HG02973 (cell line): ENCODE data around the gene PPP1CC.
"Not testable (repeated sequence)": the region's sequence is repeated elsewhere in the genome, so short reads cannot be mapped to it uniquely, and the experiment has no call there.

Source experiments
- ATAC-seq: cut with Tn5 transposase; IDR thresholded peaks from one replicate; pipeline ENCODE4 v1.9.1; 2021; ENCODE audit warnings: moderate library complexity; ENCODE audit not compliant: unreplicated experiment

The PPP1CC gene

GRCh38 chr12:110742718-110743570 lies at the start of gene PPP1CC:
TSS of gene PPP1CC (minus strand) at chr12:110742891. CDS start at chr12:110742707, 184 bp downstream.
- ATAC-seq: peak; percentile 61

- ATAC-seq: no peak
Observed at GRCh38 chr12:110791589-110791988, 48.9 kb upstream of the PPP1CC start.

DNA sequence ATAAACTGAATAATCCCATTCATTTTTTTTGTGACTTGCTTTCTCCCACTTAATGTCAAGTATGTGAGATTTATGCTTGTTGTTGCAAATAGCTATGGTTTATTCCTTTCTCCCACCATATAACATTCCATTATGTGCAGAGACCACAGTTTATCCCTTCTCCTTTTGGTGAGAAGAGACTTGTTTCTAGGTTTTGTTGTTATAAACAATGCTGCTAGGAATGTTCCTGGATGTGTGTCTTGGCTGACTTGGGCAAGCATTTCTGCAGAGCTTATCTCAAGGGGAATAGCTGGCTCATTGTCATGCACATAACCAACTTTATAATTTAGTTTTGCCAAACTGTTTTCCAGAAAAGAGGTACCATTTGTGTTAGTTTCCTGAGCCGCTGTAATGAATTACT lies 47.6 kb upstream of the PPP1CC start:
- ATAC-seq: no peak

GRCh38 chr12:110786012-110786411 lies 43.3 kb upstream of the PPP1CC start:
- ATAC-seq: no peak

GRCh38 chr12:110785240-110785639 lies 42.5 kb upstream of the PPP1CC start:
- no peak for ATAC-seq

GRCh38 chr12:110782922-110783321 lies 40.2 kb upstream of the PPP1CC start:
- ATAC-seq: no peak

GRCh38 chr12:110782094-110782493 lies 39.4 kb upstream of the PPP1CC start:
- ATAC-seq: no peak

- no peak for ATAC-seq
Observed at GRCh38 chr12:110780448-110780847, 37.8 kb upstream of the PPP1CC start.

- no peak for ATAC-seq
Observed at GRCh38 chr12:110778833-110779577, 36.3 kb upstream of the PPP1CC start.

GRCh38 chr12:110776410-110776809 lies 33.7 kb upstream of the PPP1CC start:
- ATAC-seq: peak; percentile 95

GRCh38 chr12:110775997-110776396 lies 33.3 kb upstream of the PPP1CC start:
- no peak for ATAC-seq

- no peak for ATAC-seq
Observed at GRCh38 chr12:110774824-110775223, 32.1 kb upstream of the PPP1CC start.

DNA sequence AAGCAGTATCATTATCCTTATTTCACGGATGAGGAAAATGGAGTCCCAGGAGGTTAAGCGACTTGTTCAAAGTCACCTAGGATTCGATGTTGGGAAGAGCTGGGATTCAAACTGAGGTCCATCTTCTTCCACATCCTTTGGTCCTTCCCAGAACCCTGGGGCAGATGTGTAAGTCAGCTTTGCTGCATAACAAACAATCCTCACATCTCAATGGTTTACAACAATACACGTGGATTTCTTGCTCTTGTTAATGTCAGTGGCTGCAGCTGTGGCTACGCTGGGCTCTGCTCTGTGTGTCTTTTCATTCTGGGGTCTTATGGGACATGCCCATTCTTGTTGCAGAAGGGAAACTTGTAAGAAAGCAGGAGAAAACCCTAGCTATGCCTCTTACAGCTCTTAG lies 26.3 kb upstream of the PPP1CC start:
- no peak for ATAC-seq

- ATAC-seq: no peak
Observed at GRCh38 chr12:110767863-110768262, 25.2 kb upstream of the PPP1CC start.

DNA sequence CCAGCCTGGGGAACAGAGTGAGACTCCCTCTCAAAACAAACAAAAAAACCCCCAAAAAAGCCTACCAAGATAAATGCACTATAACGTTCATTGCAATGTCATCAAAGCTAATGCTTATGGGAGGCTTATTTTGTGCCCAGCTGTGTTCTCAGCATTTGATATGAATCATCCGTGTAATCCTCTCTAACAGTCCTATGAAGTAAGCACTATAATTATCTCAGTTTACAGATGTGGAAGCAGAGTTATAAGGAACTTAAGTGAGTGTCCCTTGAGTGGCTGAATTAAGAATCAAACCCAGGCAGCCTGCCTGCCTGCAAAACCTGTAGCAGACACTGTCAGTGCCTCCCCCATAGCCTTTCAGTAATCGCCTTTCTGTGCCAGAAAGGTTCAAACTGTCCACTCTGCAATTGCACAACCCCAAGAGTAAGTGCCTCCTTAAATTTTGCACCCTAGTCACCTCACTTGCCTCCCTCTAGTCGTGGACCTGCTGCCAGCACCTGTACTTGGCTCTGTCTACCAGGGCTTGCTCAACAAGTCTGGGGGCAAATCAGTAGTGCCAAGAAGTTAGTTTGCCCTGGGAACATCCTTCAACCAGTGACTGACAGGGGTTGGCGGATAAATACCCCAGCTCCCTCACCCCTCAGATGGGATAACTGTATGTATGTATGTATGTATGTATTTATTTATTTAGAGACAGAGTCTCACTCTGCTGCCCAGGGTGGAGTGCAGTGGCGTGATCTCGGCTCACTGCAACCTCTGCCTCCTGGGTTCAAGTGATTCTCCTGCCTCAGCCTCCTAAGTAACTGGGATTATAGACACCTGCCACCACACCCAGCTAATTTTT lies 23.8 kb upstream of the PPP1CC start:
- no peak for ATAC-seq

DNA sequence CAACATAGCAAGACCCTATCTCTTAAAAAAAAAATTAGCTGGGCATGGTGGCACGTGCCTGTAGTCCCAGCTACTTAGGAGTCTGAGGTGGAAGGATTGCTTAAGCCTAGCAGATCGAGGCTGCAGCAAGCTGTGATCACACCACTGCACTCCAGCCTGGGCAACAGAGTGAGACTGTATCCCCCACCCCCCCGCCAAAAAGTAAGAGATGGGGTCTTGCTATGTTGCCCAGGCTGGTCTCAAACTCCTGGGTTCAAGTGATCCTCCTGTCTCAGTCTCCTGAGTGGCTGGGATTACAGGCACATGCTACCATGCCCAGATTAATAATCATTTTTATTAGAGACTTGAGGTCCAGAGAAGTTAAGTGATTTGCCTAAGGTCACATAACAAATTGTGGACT lies 22.9 kb upstream of the PPP1CC start:
- not testable (repeated sequence) for ATAC-seq

- no peak for ATAC-seq
Observed at GRCh38 chr12:110765111-110765510, 22.4 kb upstream of the PPP1CC start.

DNA sequence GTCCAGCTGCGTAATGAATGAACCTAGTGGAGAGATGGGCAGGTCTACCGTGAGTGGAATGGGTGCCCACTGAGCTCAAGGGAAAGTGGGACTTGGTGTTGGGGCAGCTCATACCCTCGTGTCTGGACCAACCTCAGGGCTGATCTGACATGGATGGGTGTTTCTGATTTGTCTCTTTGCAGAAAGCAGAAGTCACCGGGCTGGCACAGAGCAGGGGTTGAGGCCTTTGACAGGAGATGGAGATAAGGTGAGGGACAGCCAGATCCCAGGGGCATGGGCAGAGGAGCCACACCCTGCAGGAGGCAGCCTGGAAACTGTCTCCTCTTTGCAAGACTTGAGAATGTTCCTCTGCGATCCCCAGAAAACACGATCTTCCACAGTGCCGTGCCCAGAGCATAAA lies 20.9 kb upstream of the PPP1CC start:
- ATAC-seq: no peak

DNA sequence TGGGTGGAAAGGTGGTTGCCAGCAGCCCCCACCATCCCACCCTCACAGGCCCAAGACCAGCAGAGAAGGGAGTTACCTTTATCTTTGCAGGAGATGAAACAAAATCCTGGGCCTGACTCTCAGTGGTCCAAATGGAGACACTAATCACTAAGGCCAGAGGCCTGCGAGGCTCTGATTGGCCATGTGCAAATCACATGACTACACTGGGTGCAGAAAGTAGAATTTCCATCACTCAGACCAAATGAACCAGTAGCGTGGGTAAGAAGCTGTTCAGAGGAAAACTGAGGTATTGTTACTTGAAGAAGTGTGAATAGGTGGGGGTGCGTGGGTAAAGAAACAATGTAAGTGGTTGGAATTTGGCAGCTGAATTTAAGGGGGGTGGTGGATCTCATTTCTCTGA lies 20.2 kb upstream of the PPP1CC start:
- ATAC-seq: no peak

- ATAC-seq: no peak
Observed at GRCh38 chr12:110760204-110760609, 17.5 kb upstream of the PPP1CC start.

- no peak for ATAC-seq
Observed at GRCh38 chr12:110758922-110759321, 16.2 kb upstream of the PPP1CC start.
